ENCODE results near the gene PRIM1. TPM values are rescaled to one million over a fixed set of nuclear protein-coding genes. Genes with fewer than 3 reads are reported as not detected.
"Not testable (repeated sequence)": the region's sequence is repeated elsewhere in the genome, so short reads cannot be mapped to it uniquely, and the experiment has no call there.

Gene PRIM1
- 4.3 and 8.9 TPM in 2 replicates for total RNA-seq

GRCh38 chr12:56751712-56752598 lies at the start of gene PRIM1:
Gene PRIM1, minus strand, starts transcription at chr12:56752323. Its CDS starts 25 bp downstream, at chr12:56752298.
- DNase-seq (ENCODE audit: low read depth in 2 of 2) = peak; percentile 46 to 79

- DNase-seq (ENCODE audit: low read depth in 2 of 2) = no peak
Measured at GRCh38 chr12:56800221-56800620, 48.1 kb upstream of the PRIM1 start.

GRCh38 chr12:56799345-56799744 lies 47.2 kb upstream of the PRIM1 start:
- DNase-seq (ENCODE audit: low read depth in 2 of 2) = not testable (repeated sequence)

GRCh38 chr12:56795791-56796190 lies 43.7 kb upstream of the PRIM1 start:
- not testable (repeated sequence) for DNase-seq (ENCODE audit: low read depth in 2 of 2)

- DNase-seq (ENCODE audit: low read depth in 2 of 2) = not testable (repeated sequence)
Measured at GRCh38 chr12:56795046-56795562, 43.0 kb upstream of the PRIM1 start.

GRCh38 chr12:56793124-56793523 lies 41.0 kb upstream of the PRIM1 start:
- DNase-seq (ENCODE audit: low read depth in 2 of 2) = not testable (repeated sequence)

- DNase-seq (ENCODE audit: low read depth in 2 of 2) = no peak
Measured at GRCh38 chr12:56792678-56793077, 40.6 kb upstream of the PRIM1 start.

- not testable (repeated sequence) for DNase-seq (ENCODE audit: low read depth in 2 of 2)
Measured at GRCh38 chr12:56789429-56789828, 37.3 kb upstream of the PRIM1 start.

GRCh38 chr12:56787498-56787897 lies 35.4 kb upstream of the PRIM1 start:
- DNase-seq (ENCODE audit: low read depth in 2 of 2) = no peak

GRCh38 chr12:56785874-56786273 lies 33.8 kb upstream of the PRIM1 start:
- no peak for DNase-seq (ENCODE audit: low read depth in 2 of 2)

GRCh38 chr12:56785141-56785865 lies 33.2 kb upstream of the PRIM1 start:
- no peak for DNase-seq (ENCODE audit: low read depth in 2 of 2)

- DNase-seq (ENCODE audit: low read depth in 2 of 2) = no peak
Measured at GRCh38 chr12:56781726-56782125, 29.6 kb upstream of the PRIM1 start.

GRCh38 chr12:56778756-56779155 lies 26.6 kb upstream of the PRIM1 start:
- DNase-seq (ENCODE audit: low read depth in 2 of 2) = no peak

GRCh38 chr12:56776654-56777053 lies 24.5 kb upstream of the PRIM1 start:
- no peak for DNase-seq (ENCODE audit: low read depth in 2 of 2)

- no peak for DNase-seq (ENCODE audit: low read depth in 2 of 2)
Measured at GRCh38 chr12:56775638-56776037, 23.5 kb upstream of the PRIM1 start.

- no peak for DNase-seq (ENCODE audit: low read depth in 2 of 2)
Measured at GRCh38 chr12:56773113-56773512, 21.0 kb upstream of the PRIM1 start.

GRCh38 chr12:56772625-56773024 lies 20.5 kb upstream of the PRIM1 start:
- DNase-seq (ENCODE audit: low read depth in 2 of 2) = no peak

GRCh38 chr12:56769868-56770267 lies 17.7 kb upstream of the PRIM1 start:
- DNase-seq (ENCODE audit: low read depth in 2 of 2) = no peak

GRCh38 chr12:56768424-56768823 lies 16.3 kb upstream of the PRIM1 start:
- no peak for DNase-seq (ENCODE audit: low read depth in 2 of 2)

- DNase-seq (ENCODE audit: low read depth in 2 of 2) = no peak
Measured at GRCh38 chr12:56766535-56766934, 14.4 kb upstream of the PRIM1 start.

GRCh38 chr12:56763753-56764657 lies 11.9 kb upstream of the PRIM1 start:
- DNase-seq (ENCODE audit: low read depth in 2 of 2) = no peak

Data from dermis microvascular lymphatic vessel endothelial cell (primary cell).